LNCaP clone FGC (cell line): ENCODE measurements around the gene CASP7.

ENCODE experiments used
- DNase-seq: peaks from one replicate; pipeline ENCODE4 v3.0.0-alpha.2; 2011; ENCODE audit warnings: low read depth
- H3K4me3 ChIP-seq: 2 replicates; pipeline ENCODE4 v1.5.1; 2011; ENCODE audit warnings: mild to moderate bottlenecking, low read depth, low read length, control low read depth
- CTCF ChIP-seq: IDR thresholded peaks from 2 replicates; pipeline ENCODE4 v1.5.1; 2012; ENCODE audit warnings: mild to moderate bottlenecking; ENCODE audit not compliant: control insufficient read depth, insufficient read depth; ENCODE audit errors: extremely low read depth

CASP7 gene

GRCh38 chr10:113697595-113697994 lies 17.9 kb downstream of the CASP7 start:
- no peak for TF ChIP-seq CTCF
- H3K4me3 ChIP-seq = no peak overlapping the region
- DNase-seq = no peak

GRCh38 chr10:113704637-113705343 lies 25.1 kb downstream of the CASP7 start:
- no peak overlapping the region for H3K4me3 ChIP-seq
- no peak for DNase-seq
- TF ChIP-seq CTCF = peak; percentile 67

- no peak for DNase-seq
- H3K4me3 ChIP-seq = no peak overlapping the region
- no peak for TF ChIP-seq CTCF
Observed at GRCh38 chr10:113705344-113705652, 25.6 kb downstream of the CASP7 start.

GRCh38 chr10:113706623-113707022 lies 26.9 kb downstream of the CASP7 start:
- no peak overlapping the region for H3K4me3 ChIP-seq
- DNase-seq = no peak
- no peak for TF ChIP-seq CTCF

GRCh38 chr10:113708640-113709039 lies 28.9 kb downstream of the CASP7 start:
- TF ChIP-seq CTCF = no peak
- DNase-seq = no peak
- H3K4me3 ChIP-seq = no peak overlapping the region

- no peak overlapping the region for H3K4me3 ChIP-seq
- DNase-seq = no peak
- TF ChIP-seq CTCF = no peak
Observed at GRCh38 chr10:113709221-113709838, 29.6 kb downstream of the CASP7 start.

GRCh38 chr10:113711142-113711541 lies 31.4 kb downstream of the CASP7 start:
- H3K4me3 ChIP-seq = no peak overlapping the region
- DNase-seq = no peak
- TF ChIP-seq CTCF = no peak
